NB4 (cell line): ENCODE measurements around the gene PHF14.

Experiments
- CTCF ChIP-seq: IDR thresholded peaks from one replicate; pipeline ENCODE4 v1.5.1; 2012; ENCODE audit warnings: low read depth, low read length
- MAX ChIP-seq: IDR thresholded peaks from 2 replicates; pipeline ENCODE4 v1.6.1; 2011; ENCODE audit warnings: low read depth, low read length

DNA sequence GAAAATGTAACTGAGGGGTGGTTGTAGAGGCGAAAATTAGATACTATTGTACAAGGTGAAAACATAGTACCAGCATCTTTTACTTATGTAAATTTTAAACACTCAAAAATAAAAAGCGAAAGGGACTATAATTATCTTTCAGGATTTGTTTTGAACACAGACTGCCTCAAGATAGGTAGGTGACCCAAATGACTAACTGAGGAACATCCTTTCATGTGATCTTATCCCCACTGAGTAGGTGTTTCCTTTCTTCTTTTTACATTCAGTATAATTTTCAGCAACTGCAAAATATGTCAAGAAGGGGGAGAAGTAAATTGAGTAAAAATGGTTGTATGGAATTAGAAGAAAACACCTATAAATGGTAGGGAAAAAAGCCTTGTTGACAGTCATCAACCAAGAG, 236.7 kb downstream of the PHF14 start:
- TF ChIP-seq CTCF: no peak
- no peak for TF ChIP-seq MAX
